Ascending aorta (tissue), 2 donors: ENCODE results near the gene PAX3. TPM values are rescaled to one million over a fixed set of nuclear protein-coding genes. Genes with fewer than 3 reads are reported as not detected.
A peak's percentile ranks its signal among the peaks of the same experiment; 100 is the strongest.

ENCODE experiments used
- DNase-seq, 2 donors: peaks; one replicate each; pipeline ENCODE4 v3.0.0-alpha.2; 2019; ENCODE audit warnings: low spot score in 2 of 2
- H3K27ac ChIP-seq, 2 donors: fragments of 200-600 bp; sonication (generic); one replicate each; pipeline ENCODE4 v1.5.1; 2016 to 2017; ENCODE audit warnings: mild to moderate bottlenecking in 1 of 2
- H3K27me3 ChIP-seq: fragments of 200-600 bp; sonication (generic); one replicate; pipeline ENCODE4 v1.5.1; 2017
- H3K36me3 ChIP-seq, 2 donors: fragments of 200-600 bp; sonication (generic); one replicate each; pipeline ENCODE4 v1.5.1; 2016
- H3K4me1 ChIP-seq, 2 donors: fragments of 200-600 bp; sonication (generic); one replicate each; pipeline ENCODE4 v1.5.1; 2016 to 2017; ENCODE audit warnings: mild to moderate bottlenecking in 1 of 2
- H3K4me3 ChIP-seq, 2 donors: fragments of 200-600 bp; sonication (generic); one replicate each; pipeline ENCODE4 v1.5.1; 2016 to 2017; ENCODE audit warnings: mild to moderate bottlenecking in 1 of 2
- H3K9me3 ChIP-seq, 2 donors: fragments of 200-600 bp; sonication (generic); one replicate each; pipeline ENCODE4 v1.5.1; 2016
- CTCF ChIP-seq, 3 experiments: fragments of 200-600 bp in 2 of 3; fragments of 450-650 bp in 1 of 3; sonication (generic) in 2 of 3; IDR thresholded peaks; one replicate each; pipeline ENCODE4 v1.5.1; 2016 to 2019; ENCODE audit warnings: antibody characterized with exemption in 3 of 3, mild to moderate bottlenecking in 1 of 3, moderate library complexity in 1 of 3
- intact Hi-C: fragments of 100-400 bp; cut with DNase I; formaldehyde crosslinking; loops from one replicate; pipeline ENCODE4 v1.15.1; 2023
- total RNA-seq: library from RNA; depleted of rRNA; stranded (reverse); fragments of >200 nt; gene quantifications from one replicate; pipeline ENCODE4 v1.1.0, GENCODE V29; 2016

The PAX3 gene
- total RNA-seq, 1 donor from 2014 or later: not detected

- Histone ChIP-seq H3K4me1 (peaks cover 4 to 12% of the 10 kb centered on the region in 2 donors), H3K36me3 (no peaks in the 10 kb centered on the region), H3K4me3 (peak overlapping the region; percentile 56 to 64), H3K9me3 (no peaks in the 10 kb centered on the region), H3K27ac (no peak overlapping the region), H3K27me3 (peaks cover 18% of the 10 kb centered on the region)
- DNase-seq: no peak
- intact Hi-C loops: no loop called here
- TF ChIP-seq CTCF (IDR thresholded peaks at IDR 0.05): no peak
Measured at GRCh38 chr2:222320436-222321395, 21.9 kb upstream of the PAX3 start.

GRCh38 chr2:222319586-222320435, 21.0 kb upstream of the PAX3 start:
- Histone ChIP-seq H3K9me3 (no peaks in the 10 kb centered on the region), H3K4me3 (peak overlapping the region; percentile 56 to 64), H3K36me3 (no peaks in the 10 kb centered on the region), H3K4me1 (peaks cover 4 to 12% of the 10 kb centered on the region in 2 donors), H3K27ac (no peak overlapping the region), H3K27me3 (peaks cover 18% of the 10 kb centered on the region)
- no peak for TF ChIP-seq CTCF (IDR thresholded peaks at IDR 0.05)
- intact Hi-C loops: no loop called here
- no peak for DNase-seq

GRCh38 chr2:222318712-222319585, 20.2 kb upstream of the PAX3 start:
- no peak overlapping the region for H3K27ac ChIP-seq
- H3K9me3 ChIP-seq: no peaks in the 10 kb centered on the region
- H3K36me3 ChIP-seq: no peaks in the 10 kb centered on the region
- DNase-seq: no peak
- peak overlapping the region; percentile 45 to 64 for H3K4me3 ChIP-seq
- intact Hi-C loops: no loop called here
- H3K27me3 ChIP-seq: peaks cover 18% of the 10 kb centered on the region
- TF ChIP-seq CTCF (IDR thresholded peaks at IDR 0.05): no peak
- H3K4me1 ChIP-seq: peaks cover 4 to 12% of the 10 kb centered on the region in 2 donors

DNA sequence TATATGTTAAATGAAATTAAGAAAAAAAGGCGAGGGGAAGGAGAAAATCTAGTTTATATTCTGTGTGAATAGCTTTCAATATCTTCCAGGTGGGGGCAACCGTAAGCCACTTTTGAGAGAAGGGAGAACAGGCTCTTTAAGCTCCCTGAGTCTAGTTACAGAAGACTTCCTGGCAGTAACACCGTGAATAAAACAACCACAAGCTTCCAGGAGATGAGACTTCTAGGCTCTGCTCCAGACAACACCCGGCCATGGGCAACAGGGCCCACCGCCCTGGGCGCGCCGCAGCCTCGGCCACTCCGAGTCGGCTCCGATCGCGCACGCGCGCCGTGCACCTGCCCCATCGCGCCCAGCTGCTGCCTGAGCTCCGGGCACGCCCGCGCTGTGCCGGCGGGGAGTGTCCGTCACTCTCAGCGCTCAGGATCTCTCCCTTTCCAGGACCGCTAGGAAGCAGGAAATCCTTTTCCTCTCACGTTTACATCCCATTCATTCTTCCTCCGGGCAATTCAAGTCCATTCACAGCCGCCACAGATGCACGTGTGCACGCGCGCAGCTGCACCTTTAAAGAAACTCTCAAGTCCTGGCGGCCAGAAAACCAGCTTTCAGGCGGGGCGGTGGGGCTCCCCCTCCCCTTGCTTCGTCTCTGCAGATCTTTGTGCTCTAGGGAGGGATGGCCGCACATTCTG, 19.4 kb upstream of the PAX3 start:
- Histone ChIP-seq H3K9me3 (no peaks in the 10 kb centered on the region), H3K4me1 (peaks cover 4 to 12% of the 10 kb centered on the region in 2 donors), H3K27ac (no peak overlapping the region), H3K27me3 (peaks cover 18% of the 10 kb centered on the region), H3K36me3 (no peaks in the 10 kb centered on the region), H3K4me3 (peak overlapping the region; percentile 45 to 64)
- intact Hi-C loops: no loop called here
- peak in 1 of 3 experiments; percentile 27 for TF ChIP-seq CTCF (IDR thresholded peaks at IDR 0.05)
- DNase-seq: no peak
